ENCODE measurements around the gene CA5A.

Gene CA5A

GRCh38 chr16:87924811-87925670 is 11.3 kb downstream of the CA5A start:
- Histone ChIP-seq H3K18ac (ENCODE audit: low read length) (no peak overlapping the region), H2AFZ (ENCODE audit: insufficient read depth, low read length, poor library complexity) (no peak overlapping the region), H3K23ac (ENCODE audit: low read length) (no peak overlapping the region), H3K27ac (ENCODE audit: low read depth, low read length) (no peak overlapping the region), H3K36me3 (ENCODE audit: control insufficient read depth in 1 of 2, insufficient read depth in 2 of 2, low read length in 2 of 2) (no peaks in the 10 kb centered on the region), H3K79me1 (ENCODE audit: low read length) (no peaks in the 10 kb centered on the region), H3K9me3 (ENCODE audit: insufficient read depth, low read depth, low read length) (no peaks in the 10 kb centered on the region), H3K4me1 (ENCODE audit: control insufficient read depth in 1 of 2, insufficient read depth in 2 of 2, low read length in 2 of 2) (no peaks in the 10 kb centered on the region), H3K4ac (ENCODE audit: low read depth, low read length) (no peak overlapping the region), H2AK5ac (ENCODE audit: low read length) (no peak overlapping the region), H3K27me3 (ENCODE audit: insufficient read depth, low read length) (no peaks in the 10 kb centered on the region), H3K79me2 (ENCODE audit: control insufficient read depth, insufficient read depth, low read length, poor library complexity) (no peaks in the 10 kb centered on the region), H2BK120ac (ENCODE audit: insufficient read depth, low read length, poor library complexity) (no peak overlapping the region), H4K91ac (ENCODE audit: low read depth, low read length) (no peak overlapping the region), H4K8ac (ENCODE audit: low read depth, low read length) (no peak overlapping the region), H2BK12ac (ENCODE audit: low read length) (no peak overlapping the region), H2BK5ac (ENCODE audit: low read depth, low read length, poor library complexity) (no peak overlapping the region), H3K14ac (ENCODE audit: low read length) (no peak overlapping the region), H4K12ac (ENCODE audit: low read depth, low read length) (no peak overlapping the region), H3K4me3 (ENCODE audit: low read depth, low read length) (no peak overlapping the region), H3K9ac (ENCODE audit: low read length) (no peak overlapping the region), H3K4me2 (ENCODE audit: low read length) (no peak overlapping the region)
- no CpG with 5 or more reads among the region's 26 CpGs for WGBS (ENCODE audit: extremely low coverage, insufficient coverage, insufficient read length)
- no peak for DNase-seq

GRCh38 chr16:87924041-87924810 is 12.1 kb downstream of the CA5A start:
- H3K36me3 ChIP-seq (ENCODE audit: control insufficient read depth in 1 of 2, insufficient read depth in 2 of 2, low read length in 2 of 2) = no peaks in the 10 kb centered on the region
- no CpG with 5 or more reads among the region's 27 CpGs for WGBS (ENCODE audit: extremely low coverage, insufficient coverage, insufficient read length)

GRCh38 chr16:87922250-87922871 is 14.0 kb downstream of the CA5A start:
- Histone ChIP-seq H3K4me3 (ENCODE audit: low read depth, low read length) (no peak overlapping the region), H3K4me2 (ENCODE audit: low read length) (no peak overlapping the region), H2AFZ (ENCODE audit: insufficient read depth, low read length, poor library complexity) (no peak overlapping the region), H3K18ac (ENCODE audit: low read length) (no peak overlapping the region), H4K12ac (ENCODE audit: low read depth, low read length) (no peak overlapping the region), H3K27ac (ENCODE audit: low read depth, low read length) (no peak overlapping the region), H3K79me1 (ENCODE audit: low read length) (no peaks in the 10 kb centered on the region), H2BK5ac (ENCODE audit: low read depth, low read length, poor library complexity) (no peak overlapping the region), H4K8ac (ENCODE audit: low read depth, low read length) (no peak overlapping the region), H3K9me3 (ENCODE audit: insufficient read depth, low read depth, low read length) (peaks cover 3% of the 10 kb centered on the region), H3K9ac (ENCODE audit: low read length) (no peak overlapping the region), H3K4me1 (ENCODE audit: control insufficient read depth in 1 of 2, insufficient read depth in 2 of 2, low read length in 2 of 2) (no peaks in the 10 kb centered on the region), H2BK12ac (ENCODE audit: low read length) (no peak overlapping the region), H3K79me2 (ENCODE audit: control insufficient read depth, insufficient read depth, low read length, poor library complexity) (no peaks in the 10 kb centered on the region), H3K14ac (ENCODE audit: low read length) (no peak overlapping the region), H3K4ac (ENCODE audit: low read depth, low read length) (no peak overlapping the region), H2AK5ac (ENCODE audit: low read length) (no peak overlapping the region), H4K91ac (ENCODE audit: low read depth, low read length) (no peak overlapping the region), H3K36me3 (ENCODE audit: control insufficient read depth in 1 of 2, insufficient read depth in 2 of 2, low read length in 2 of 2) (no peaks in the 10 kb centered on the region), H3K27me3 (ENCODE audit: insufficient read depth, low read length) (no peaks in the 10 kb centered on the region), H3K23ac (ENCODE audit: low read length) (no peak overlapping the region), H2BK120ac (ENCODE audit: insufficient read depth, low read length, poor library complexity) (no peak overlapping the region)
- DNase-seq = no peak
- no CpG with 5 or more reads among the region's 14 CpGs for WGBS (ENCODE audit: extremely low coverage, insufficient coverage, insufficient read length)

More at GRCh38 chr16:87924041-87924810, 12.1 kb downstream of the CA5A start:
- no peak overlapping the region for H3K14ac ChIP-seq (ENCODE audit: low read length)
- H3K4me2 ChIP-seq (ENCODE audit: low read length) = no peak overlapping the region
- no peak overlapping the region for H4K91ac ChIP-seq (ENCODE audit: low read depth, low read length)
- no peak overlapping the region for H3K27ac ChIP-seq (ENCODE audit: low read depth, low read length)
- no peaks in the 10 kb centered on the region for H3K4me1 ChIP-seq (ENCODE audit: control insufficient read depth in 1 of 2, insufficient read depth in 2 of 2, low read length in 2 of 2)
- H3K79me1 ChIP-seq (ENCODE audit: low read length) = no peaks in the 10 kb centered on the region
- no peak overlapping the region for H3K9ac ChIP-seq (ENCODE audit: low read length)
- no peak overlapping the region for H2AFZ ChIP-seq (ENCODE audit: insufficient read depth, low read length, poor library complexity)
- no peak overlapping the region for H3K18ac ChIP-seq (ENCODE audit: low read length)
- H2AK5ac ChIP-seq (ENCODE audit: low read length) = no peak overlapping the region
- no peak overlapping the region for H2BK12ac ChIP-seq (ENCODE audit: low read length)
- H2BK120ac ChIP-seq (ENCODE audit: insufficient read depth, low read length, poor library complexity) = no peak overlapping the region
- no peaks in the 10 kb centered on the region for H3K79me2 ChIP-seq (ENCODE audit: control insufficient read depth, insufficient read depth, low read length, poor library complexity)
- no peaks in the 10 kb centered on the region for H3K9me3 ChIP-seq (ENCODE audit: insufficient read depth, low read depth, low read length)
- H3K4me3 ChIP-seq (ENCODE audit: low read depth, low read length) = no peak overlapping the region
- H4K8ac ChIP-seq (ENCODE audit: low read depth, low read length) = no peak overlapping the region
- no peaks in the 10 kb centered on the region for H3K27me3 ChIP-seq (ENCODE audit: insufficient read depth, low read length)
- no peak overlapping the region for H4K12ac ChIP-seq (ENCODE audit: low read depth, low read length)
- no peak overlapping the region for H2BK5ac ChIP-seq (ENCODE audit: low read depth, low read length, poor library complexity)
- no peak for DNase-seq
- H3K4ac ChIP-seq (ENCODE audit: low read depth, low read length) = no peak overlapping the region
- H3K23ac ChIP-seq (ENCODE audit: low read length) = no peak overlapping the region

- no peak overlapping the region for H2BK12ac ChIP-seq (ENCODE audit: low read length)
- H3K14ac ChIP-seq (ENCODE audit: low read length) = no peak overlapping the region
- H4K8ac ChIP-seq (ENCODE audit: low read depth, low read length) = no peak overlapping the region
- DNase-seq = no peak
- H2AK5ac ChIP-seq (ENCODE audit: low read length) = no peak overlapping the region
- no peaks in the 10 kb centered on the region for H3K4me1 ChIP-seq (ENCODE audit: control insufficient read depth in 1 of 2, insufficient read depth in 2 of 2, low read length in 2 of 2)
- H3K18ac ChIP-seq (ENCODE audit: low read length) = no peak overlapping the region
- H3K27me3 ChIP-seq (ENCODE audit: insufficient read depth, low read length) = no peaks in the 10 kb centered on the region
- no peak overlapping the region for H3K9ac ChIP-seq (ENCODE audit: low read length)
- H3K36me3 ChIP-seq (ENCODE audit: control insufficient read depth in 1 of 2, insufficient read depth in 2 of 2, low read length in 2 of 2) = no peaks in the 10 kb centered on the region
- WGBS (ENCODE audit: extremely low coverage, insufficient coverage, insufficient read length) = no CpG with 5 or more reads among the region's 13 CpGs
- H2AFZ ChIP-seq (ENCODE audit: insufficient read depth, low read length, poor library complexity) = no peak overlapping the region
- H3K4ac ChIP-seq (ENCODE audit: low read depth, low read length) = no peak overlapping the region
- no peak overlapping the region for H2BK120ac ChIP-seq (ENCODE audit: insufficient read depth, low read length, poor library complexity)
- no peak overlapping the region for H4K12ac ChIP-seq (ENCODE audit: low read depth, low read length)
- H4K91ac ChIP-seq (ENCODE audit: low read depth, low read length) = no peak overlapping the region
- H2BK5ac ChIP-seq (ENCODE audit: low read depth, low read length, poor library complexity) = no peak overlapping the region
- H3K23ac ChIP-seq (ENCODE audit: low read length) = no peak overlapping the region
- H3K4me3 ChIP-seq (ENCODE audit: low read depth, low read length) = no peak overlapping the region
- H3K9me3 ChIP-seq (ENCODE audit: insufficient read depth, low read depth, low read length) = peaks cover 3% of the 10 kb centered on the region
- no peaks in the 10 kb centered on the region for H3K79me1 ChIP-seq (ENCODE audit: low read length)
- no peak overlapping the region for H3K4me2 ChIP-seq (ENCODE audit: low read length)
- no peaks in the 10 kb centered on the region for H3K79me2 ChIP-seq (ENCODE audit: control insufficient read depth, insufficient read depth, low read length, poor library complexity)
- no peak overlapping the region for H3K27ac ChIP-seq (ENCODE audit: low read depth, low read length)
These were observed 15.0 kb downstream of the CA5A start for GRCh38 chr16:87921236-87921773.
